K562 (cell line): ENCODE data around the gene SHANK2. TPM values are rescaled to one million over a fixed set of nuclear protein-coding genes. Genes with fewer than 3 reads are reported as not detected.

Experiments
- ATAC-seq: fragments of 200-7000 bp; cut with Tn5 transposase; 3 replicates; pipeline ENCODE4 v1.9.1; 2020; ENCODE audit warnings: moderate library complexity
- BruUV-seq: library from RNA; stranded (reverse); fragments of 400-500 nt; replicated peaks from 2 replicates; lab custom pipeline; 2021; lab: Mats Ljungman, UMichigan
- CTCF ChIA-PET: fragments of 300-600 bp; formaldehyde crosslinking; extraction: SDS; loops from one replicate; lab custom pipeline; 2021; ENCODE audit warnings: low intra/inter-chr PET ratio; lab: Yijun Ruan, JAX
- POLR2A ChIA-PET: fragments of 300-600, 350-650 bp; sonication (Branson Sonifier 250); formaldehyde crosslinking; extraction: SDS; loops from one replicate; lab custom pipeline; 2021; ENCODE audit warnings: antibody characterized with exemption, inconsistent platforms; lab: Yijun Ruan, JAX
- DNase-seq, 4 experiments: peaks; one replicate each; pipeline versions ENCODE4 v3.0.0 to v3.0.0-alpha.2; 2011 to 2018; ENCODE audit warnings: low spot score in 3 of 4, mixed read lengths in 3 of 4; ENCODE audit errors: extremely low read depth in 1 of 4
- FAIRE-seq: peaks from 2 replicates; lab custom pipeline; 2011; peaks lifted over from hg19 to GRCh38; lab: Jason Lieb, UNC
- H2AFZ ChIP-seq: 2 replicates; pipeline ENCODE4 v1.6.0; 2011; ENCODE audit warnings: low read depth, low read length, control low read depth, inconsistent platforms
- H3K27ac ChIP-seq: fragments of 200-600 bp; 3 replicates; pipeline ENCODE4 v1.8.0; 2011; ENCODE audit warnings: low read depth, mild to moderate bottlenecking, control low read depth, inconsistent platforms, low read length, moderate library complexity, mixed read lengths; ENCODE audit errors: extremely low read depth
- H3K27me3 ChIP-seq, 2 experiments: fragments of 300-600 bp in 1 of 2; 2 replicates in 1 of 2; 3 replicates in 1 of 2; pipeline versions ENCODE4 v1.6.0 to v1.8.0; 2011; ENCODE audit warnings: inconsistent platforms in 2 of 2, low read length in 2 of 2, mild to moderate bottlenecking in 1 of 2, mixed read lengths in 1 of 2, moderate library complexity in 1 of 2; ENCODE audit not compliant: control insufficient read depth in 2 of 2, insufficient read depth in 2 of 2
- H3K36me3 ChIP-seq: fragments of 300-600 bp; 3 replicates; pipeline ENCODE4 v1.8.0; 2011; ENCODE audit warnings: mild to moderate bottlenecking, low read length, inconsistent platforms; ENCODE audit not compliant: control insufficient read depth, insufficient read depth
- H3K4me1 ChIP-seq, 2 experiments: fragments of 200-600 bp in 1 of 2; replicated peaks in 1 of 2; 2 replicates in 1 of 2; 3 replicates in 1 of 2; pipeline versions ENCODE4 v1.5.1 to v1.8.0; 2011; ENCODE audit warnings: inconsistent platforms in 2 of 2, low read length in 2 of 2, mild to moderate bottlenecking in 1 of 2, mixed read lengths in 1 of 2, moderate library complexity in 1 of 2; ENCODE audit not compliant: control insufficient read depth in 2 of 2, insufficient read depth in 2 of 2
- H3K4me2 ChIP-seq: 2 replicates; pipeline ENCODE4 v1.6.1; 2011; ENCODE audit warnings: low read length, control low read depth, inconsistent platforms, mixed read lengths; ENCODE audit not compliant: insufficient read depth
- H3K4me3 ChIP-seq: fragments of 200-600 bp; sonication (generic), shearing (Covaris generic); 2 replicates; pipeline ENCODE4 v1.5.1; 2016; ENCODE audit warnings: control low read depth, inconsistent platforms
- H3K79me2 ChIP-seq: fragments of 200-600 bp; 3 replicates; pipeline ENCODE4 v1.8.0; 2011; ENCODE audit warnings: low read length, inconsistent platforms; ENCODE audit not compliant: control insufficient read depth, insufficient read depth
- H3K9ac ChIP-seq, 2 experiments: 2 replicates each; pipeline versions ENCODE4 v1.6.0 to v1.6.1; 2011; ENCODE audit warnings: low read depth in 2 of 2, low read length in 2 of 2, control low read depth in 1 of 2, inconsistent platforms in 1 of 2, mild to moderate bottlenecking in 1 of 2, mixed read lengths in 1 of 2; ENCODE audit not compliant: insufficient read depth in 1 of 2
- H3K9me1 ChIP-seq: one replicate; pipeline ENCODE4 v1.6.0; 2011; ENCODE audit warnings: inconsistent platforms, mild to moderate bottlenecking, low read length, moderate library complexity; ENCODE audit not compliant: control insufficient read depth, insufficient read depth
- H3K9me3 ChIP-seq: replicated peaks from 2 replicates; pipeline ENCODE4 v1.5.1; 2011; ENCODE audit warnings: low read depth, low read length, inconsistent platforms; ENCODE audit not compliant: control insufficient read depth, insufficient read depth
- H4K20me1 ChIP-seq: replicated peaks from 2 replicates; pipeline ENCODE4 v1.6.1; 2011; ENCODE audit warnings: low read length, inconsistent platforms, mixed read lengths; ENCODE audit not compliant: control insufficient read depth, insufficient read depth
- ARID3A ChIP-seq: IDR thresholded peaks from 2 replicates; pipeline ENCODE4 v1.6.1; 2012; ENCODE audit warnings: low read depth, low read length, improper control_type of control experiment, borderline replicate concordance
- CHAMP1 ChIP-seq: fragments of 450-650 bp; IDR thresholded peaks from 2 replicates; pipeline ENCODE4 v1.6.1; 2016; ENCODE audit warnings: mild to moderate bottlenecking
- EHMT2 ChIP-seq: fragments of 450-650 bp; IDR thresholded peaks from 2 replicates; pipeline ENCODE4 v1.6.1; 2018; ENCODE audit warnings: antibody characterized with exemption
- JUN ChIP-seq, 2 experiments: sonication (generic) in 1 of 2; formaldehyde crosslinking in 1 of 2; IDR thresholded peaks; 2 replicates each; pipeline versions ENCODE4 v1.6.1 to v1.8.0; 2012 to 2022; ENCODE audit warnings: borderline replicate concordance in 2 of 2, mild to moderate bottlenecking in 2 of 2, improper control_type of control experiment in 1 of 2, low read depth in 1 of 2, low read length in 1 of 2, missing genetic modification reagents in 1 of 2
- JUND ChIP-seq, 2 experiments: IDR thresholded peaks; 2 replicates in 1 of 2; 3 replicates in 1 of 2; pipeline ENCODE4 v1.6.1; 2011; ENCODE audit warnings: borderline replicate concordance in 2 of 2, low read depth in 2 of 2, low read length in 2 of 2, improper control_type of control experiment in 1 of 2, missing biosample characterization in 1 of 2, missing genetic modification characterization in 1 of 2, missing genetic modification reagents in 1 of 2
- MED1 ChIP-seq: sonication (generic); formaldehyde crosslinking; IDR thresholded peaks from 2 replicates; pipeline ENCODE4 v1.8.1; 2023; ENCODE audit warnings: missing genetic modification reagents, borderline replicate concordance
- PHF21A ChIP-seq: fragments of 450-650 bp; IDR thresholded peaks from 2 replicates; pipeline ENCODE4 v1.6.1; 2017; ENCODE audit warnings: low read depth, borderline replicate concordance
- PHF8 ChIP-seq: fragments of 200-600 bp; sonication (generic); IDR thresholded peaks from 2 replicates; pipeline ENCODE4 v1.6.1; 2012; ENCODE audit warnings: mixed run types, mild to moderate bottlenecking, inconsistent platforms, low read length, moderate library complexity, borderline replicate concordance
- POLR2A ChIP-seq: fragments of 450-650 bp; conservative IDR thresholded peaks from 2 replicates; pipeline ENCODE4 v1.6.1; 2016
- POLR2H ChIP-seq: IDR thresholded peaks from 2 replicates; pipeline ENCODE4 v1.6.1; 2016; ENCODE audit warnings: missing genetic modification characterization, low read depth, mild to moderate bottlenecking, control low read depth, missing compliant biosample characterization, moderate library complexity
- SIX5 ChIP-seq, 2 experiments: IDR thresholded peaks; 2 replicates each; pipeline ENCODE4 v1.6.1; 2011; ENCODE audit warnings: low read length in 2 of 2, borderline replicate concordance in 1 of 2, low read depth in 1 of 2, mild to moderate bottlenecking in 1 of 2, moderate library complexity in 1 of 2; ENCODE audit not compliant: insufficient read depth in 1 of 2
- SRSF1 ChIP-seq: fragments of 200-400 bp; formaldehyde crosslinking; IDR thresholded peaks from 2 replicates; pipeline ENCODE4 v1.6.1; 2017; ENCODE audit warnings: mild to moderate bottlenecking, low read depth, low read length, moderate library complexity
- TAF7 ChIP-seq: fragments of 450-650 bp; IDR thresholded peaks from 2 replicates; pipeline ENCODE4 v1.6.1; 2016; ENCODE audit warnings: missing genetic modification characterization, missing compliant biosample characterization
- THAP12 ChIP-seq: fragments of 250-450 bp; sonication (Bioruptor Pico); IDR thresholded peaks from 2 replicates; pipeline ENCODE4 v1.9.0; 2021; ENCODE audit warnings: mild to moderate bottlenecking, inconsistent platforms
- U2AF2 ChIP-seq: fragments of 200-400 bp; formaldehyde crosslinking; optimal IDR thresholded peaks from 2 replicates; pipeline ENCODE3; 2017; ENCODE audit warnings: low read depth, mild to moderate bottlenecking, low read length
- ZBED1 ChIP-seq: IDR thresholded peaks from 2 replicates; pipeline ENCODE4 v1.6.1; 2014
- ZNF79 ChIP-seq: fragments of 250-450 bp; sonication (Bioruptor Pico); IDR thresholded peaks from 2 replicates; pipeline ENCODE4 v1.4.0; 2020; ENCODE audit warnings: low read depth, mild to moderate bottlenecking, moderate library complexity
- WGBS: fragments of 100-300 bp; shearing (Covaris generic); methylation state at CpG from one replicate; pipeline ENCODE4 v1.1.6; 2016; ENCODE audit warnings: low coverage, mixed read lengths; ENCODE audit not compliant: insufficient coverage; ENCODE audit errors: missing lambda C conversion rate; 5-methylcytosine and 5-hydroxymethylcytosine counted together
- in situ Hi-C: fragments of 300-500 bp; cut with MboI; formaldehyde crosslinking; loops from 4 replicates; pipeline ENCODE4 v1.15.0; 2018; ENCODE audit warnings: inconsistent platforms, mixed read lengths
- intact Hi-C: fragments of 100-400 bp; cut with micrococcal nuclease; formaldehyde crosslinking; loops from 2 replicates; pipeline ENCODE4 v1.14.2; 2022
- polyA plus RNA-seq, 8 experiments: library from polyadenylated mRNA; depleted of rRNA in 4 of 8; stranded (reverse) in 5 of 8; unstranded in 3 of 8; fragments of >200 nt; fragmentation: Nextera tagmentation in 2 of 8; fragmentation: Illumina TruSeq in 1 of 8; extraction: Ambion mirVana in 2 of 8; extraction: Trizol in 1 of 8; gene quantifications; 2 replicates each; pipeline versions ENCODE4 v1.2.1 to v1.2.3, GENCODE V29; 2011 to 2014; ENCODE audit warnings: inconsistent platforms in 1 of 8, missing spikeins in 1 of 8
- total RNA-seq, 7 experiments: library from RNA; depleted of rRNA in 6 of 7; stranded (reverse); fragments of >200 nt in 6 of 7; fragmentation: Illumina TruSeq in 2 of 7; extraction: Trizol in 2 of 7; gene quantifications; 2 replicates each; pipeline versions ENCODE4 v1.2.1 to v1.2.3, GENCODE V29; 2011 to 2021; ENCODE audit warnings: low replicate concordance in 1 of 7

Gene SHANK2
- total and polyA plus RNA-seq, 9 of the 15 experiments (the other 6 are each of a cell fraction or from before 2014, with no cell fraction given): 0.04 to 0.07 TPM; not detected in 7

- Histone ChIP-seq H3K9me1 (no peaks in the 10 kb centered on the region), H3K27me3 (peaks cover 6 to 63% of the 10 kb centered on the region in 2 experiments; a peak in 4 of 5 replicates), H3K9me3 (no peaks in the 10 kb centered on the region), H3K4me1 (no peaks in the 10 kb centered on the region), H2AFZ (no peak overlapping the region), H3K4me2 (no peak overlapping the region), H3K36me3 (no peaks in the 10 kb centered on the region), H3K4me3 (no peak overlapping the region), H4K20me1 (no peaks in the 10 kb centered on the region), H3K27ac (no peak overlapping the region), H3K9ac (no peak overlapping the region), H3K79me2 (no peaks in the 10 kb centered on the region)
- in situ Hi-C loops: no loop called here
- POLR2A ChIA-PET: no interaction called here
- DNase-seq: no peak
- BruUV-seq: no TSS peak
- ATAC-seq: no peak
- intact Hi-C loops: no loop called here
- no peak for FAIRE-seq
- WGBS: 1% methylated on average over 7 of the region's 7 CpGs
- CTCF ChIA-PET: no interaction called here
- TF ChIP-seq U2AF2: no peak
- no peak for TF ChIP-seq THAP12
- TF ChIP-seq MED1 (CRISPR knock-in tag): no peak
- no peak for TF ChIP-seq CHAMP1
- TF ChIP-seq PHF21A: no peak
- no peak for TF ChIP-seq JUN (IDR thresholded peaks at IDR 0.05; ENCODE audit: borderline replicate concordance, low read depth, low read length)
- TF ChIP-seq JUN (CRISPR knock-in tag; IDR thresholded peaks at IDR 0.05; ENCODE audit: borderline replicate concordance): no peak
- TF ChIP-seq EHMT2: no peak
- TF ChIP-seq JUND (IDR thresholded peaks at IDR 0.05; ENCODE audit: borderline replicate concordance, low read depth, low read length): no peak
- no peak for TF ChIP-seq JUND (tag; IDR thresholded peaks at IDR 0.05; ENCODE audit: borderline replicate concordance, low read depth, low read length)
- no peak for TF ChIP-seq ZNF79 (CRISPR knock-in tag)
- no peak for TF ChIP-seq TAF7 (tag)
- no peak for TF ChIP-seq SRSF1
- no peak for TF ChIP-seq ZBED1
- TF ChIP-seq POLR2H (tag): no peak
- TF ChIP-seq SIX5 (IDR thresholded peaks at IDR 0.05; ENCODE audit: borderline replicate concordance in 1 of 2, insufficient read depth in 1 of 2, low read depth in 1 of 2, low read length in 2 of 2): no peak
- no peak for TF ChIP-seq POLR2A
- no peak for TF ChIP-seq ARID3A
- no peak for TF ChIP-seq PHF8
Measured at GRCh38 chr11:71239581-71239980, 12.8 kb downstream of the SHANK2 start.
